GM12891 (cell line): ENCODE measurements around the gene SLC22A25.
A peak's percentile ranks its signal among the peaks of the same experiment; 100 is the strongest.
"Not testable (repeated sequence)": the region's sequence is repeated elsewhere in the genome, so short reads cannot be mapped to it uniquely, and the experiment has no call there.

ENCODE experiments used
- DNase-seq: peaks from one replicate; pipeline ENCODE4 v3.0.0; 2011; ENCODE audit warnings: low spot score; ENCODE audit not compliant: insufficient read length
- FAIRE-seq: peaks from 2 replicates; lab custom pipeline; 2011; peaks lifted over from hg19 to GRCh38; lab: Jason Lieb, UNC
- PAX5 ChIP-seq: IDR thresholded peaks from 2 replicates; pipeline ENCODE4 v1.6.1; 2011; ENCODE audit warnings: low read length, moderate library complexity, mild to moderate bottlenecking; ENCODE audit not compliant: insufficient read depth, severe bottlenecking
- POLR2A ChIP-seq: IDR thresholded peaks from 2 replicates; pipeline ENCODE4 v1.6.1; 2011; ENCODE audit warnings: low read depth, low read length, control low read depth
- POLR2AphosphoS5 ChIP-seq: IDR thresholded peaks from 2 replicates; pipeline ENCODE4 v1.6.1; 2011; ENCODE audit warnings: low read depth, low read length, control low read depth
- POU2F2 ChIP-seq: IDR thresholded peaks from 2 replicates; pipeline ENCODE4 v1.6.1; 2011; ENCODE audit warnings: low read depth, mild to moderate bottlenecking, control low read depth, low read length, moderate library complexity
- SPI1 ChIP-seq: IDR thresholded peaks from 2 replicates; pipeline ENCODE4 v1.6.1; 2011; ENCODE audit warnings: low read depth, low read length, control low read depth
- TAF1 ChIP-seq: IDR thresholded peaks from 2 replicates; pipeline ENCODE4 v1.6.1; 2011; ENCODE audit warnings: low read depth, low read length, control low read depth

Gene SLC22A25

DNA sequence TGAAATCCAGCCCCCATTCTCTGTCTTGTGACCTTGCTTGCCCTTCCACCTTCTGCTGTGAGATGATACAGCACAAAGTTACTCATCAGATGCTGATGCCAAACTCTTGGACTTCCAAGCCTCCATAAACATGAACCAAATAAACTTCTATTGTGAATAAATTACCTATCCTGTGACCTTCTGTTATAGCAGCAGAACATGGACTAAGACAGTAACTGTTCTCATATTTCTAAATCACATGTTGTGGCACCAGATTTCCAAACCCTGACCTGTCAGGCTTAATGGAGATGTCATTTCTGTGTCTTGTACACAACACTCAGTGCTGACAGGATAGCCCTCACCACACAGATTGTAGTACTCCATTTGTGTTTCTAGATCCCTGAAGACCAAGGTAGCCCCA, 6.0 kb downstream of the SLC22A25 start:
- FAIRE-seq (no peak), DNase-seq (no peak)
- TF ChIP-seq PAX5 = no peak
- no peak for TF ChIP-seq POU2F2

DNA sequence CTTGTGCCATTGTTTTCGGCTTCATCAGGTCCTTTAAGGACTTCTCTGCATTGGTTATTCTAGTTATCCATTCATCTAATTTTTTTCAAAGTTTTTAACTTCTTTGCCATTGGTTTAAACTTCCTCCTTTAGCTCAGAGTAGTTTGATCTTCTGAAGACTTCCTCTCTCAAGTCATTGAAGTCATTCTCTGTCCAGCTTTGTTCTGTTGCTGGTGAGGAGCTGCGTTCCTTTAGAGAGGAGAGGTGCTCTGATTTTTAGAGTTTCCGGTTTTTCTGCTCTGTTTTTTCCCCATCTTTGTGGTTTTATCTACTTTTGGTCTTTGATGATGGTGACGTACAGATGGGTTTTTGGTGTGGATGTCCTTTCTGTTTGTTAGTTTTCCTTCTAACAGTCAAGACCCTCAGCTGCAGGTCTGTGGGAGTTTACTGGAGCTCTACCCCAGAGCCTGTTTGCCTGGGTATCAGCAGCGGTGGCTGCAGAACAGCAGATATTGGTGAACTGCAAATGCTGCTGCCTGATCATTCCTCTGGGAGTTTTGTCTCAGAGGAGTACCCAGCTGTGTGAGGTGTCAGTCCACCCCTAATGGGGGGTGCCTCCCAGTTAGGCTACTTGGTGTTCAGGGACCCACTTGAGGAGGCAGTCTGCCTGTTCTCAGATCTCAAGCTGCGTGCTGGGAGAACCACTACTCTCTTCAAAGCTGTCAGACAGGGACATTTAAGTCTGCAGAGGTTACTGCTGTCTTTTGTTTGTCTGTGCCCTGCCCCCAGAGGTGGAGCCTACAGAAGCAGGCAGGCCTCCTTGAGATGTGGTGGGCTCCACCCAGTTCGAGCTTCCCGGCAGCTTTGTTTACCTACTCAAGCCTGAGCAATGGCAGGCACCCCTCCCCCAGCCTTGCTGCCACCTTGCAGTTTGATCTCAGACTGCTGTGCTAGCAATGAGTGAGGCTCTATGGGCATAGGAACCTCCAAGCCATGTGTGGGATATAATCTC, 7.6 kb downstream of the SLC22A25 start:
- not testable (repeated sequence) for FAIRE-seq, DNase-seq

DNA sequence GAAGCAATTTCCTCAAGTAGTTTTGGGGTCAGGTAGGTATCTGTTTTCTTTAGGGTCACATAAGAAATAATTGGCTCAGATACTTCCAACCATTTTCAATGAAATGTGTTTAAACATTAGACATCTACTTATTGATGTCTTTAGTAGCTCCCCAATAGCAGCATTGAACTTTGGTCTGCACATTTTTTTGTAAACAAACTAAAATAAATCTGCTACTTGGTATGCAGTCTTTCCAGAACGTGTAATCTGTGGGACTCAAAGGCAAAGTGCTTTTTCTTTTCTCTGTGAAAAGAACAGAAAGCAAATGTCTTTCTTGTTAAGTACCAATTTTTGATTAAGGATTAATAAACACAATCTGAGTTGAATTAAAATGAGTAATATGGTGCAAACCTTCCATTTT, 13.6 kb downstream of the SLC22A25 start:
- FAIRE-seq = no peak
- no peak for DNase-seq
- TF ChIP-seq SPI1 = no peak
- no peak for TF ChIP-seq POU2F2
- TF ChIP-seq PAX5 = no peak
- TF ChIP-seq TAF1 = no peak
- no peak for TF ChIP-seq POLR2A
- TF ChIP-seq POLR2AphosphoS5 = no peak

- FAIRE-seq (no peak), DNase-seq (no peak)
- TF ChIP-seq POLR2A (no peak), PAX5 (no peak), TAF1 (no peak), POU2F2 (no peak), SPI1 (no peak), POLR2AphosphoS5 (no peak)
Observed at GRCh38 chr11:63227521-63228107, 15.8 kb downstream of the SLC22A25 start.

DNA sequence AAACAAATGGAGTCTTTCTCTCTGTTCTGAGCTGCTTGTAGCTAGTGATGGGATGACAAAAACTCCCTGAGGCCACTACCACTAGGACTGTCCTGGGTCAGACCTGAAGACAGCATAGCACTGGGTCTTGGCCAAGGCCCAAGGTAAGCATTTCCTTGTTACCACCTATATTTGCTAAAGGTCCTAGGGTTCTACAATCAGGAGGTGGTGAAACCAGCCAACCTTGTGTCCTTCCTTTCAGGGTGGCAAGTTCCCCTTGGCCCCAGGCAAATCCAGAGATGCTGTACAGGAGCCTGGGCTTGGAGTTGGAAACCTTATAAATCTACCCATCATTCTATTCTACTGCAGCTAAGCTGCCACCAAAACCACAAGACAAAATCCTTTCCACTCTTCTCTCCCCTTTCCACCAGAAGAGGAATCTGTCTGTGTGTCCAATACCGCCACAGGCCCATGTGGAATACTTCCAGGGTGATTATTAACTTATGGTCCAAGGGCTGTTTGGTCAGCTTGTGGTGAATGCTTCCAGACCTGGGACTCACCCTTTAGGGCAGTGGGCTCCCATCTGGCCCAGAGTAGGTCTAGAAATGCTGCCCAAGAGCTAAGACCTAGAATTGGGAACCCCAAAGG, 16.8 kb downstream of the SLC22A25 start:
- FAIRE-seq (no peak), DNase-seq (no peak)
- TF ChIP-seq POLR2AphosphoS5 = no peak
- no peak for TF ChIP-seq SPI1
- TF ChIP-seq TAF1 = no peak
- TF ChIP-seq PAX5 = no peak
- no peak for TF ChIP-seq POLR2A
- TF ChIP-seq POU2F2 = no peak

GRCh38 chr11:63214093-63214492, 29.3 kb downstream of the SLC22A25 start:
- FAIRE-seq = no peak
- no peak for DNase-seq
- TF ChIP-seq POLR2A (no peak), SPI1 (no peak), TAF1 (no peak), POLR2AphosphoS5 (no peak), POU2F2 (no peak), PAX5 (no peak)

- DNase-seq (no peak), FAIRE-seq (peak; percentile 9)
- TF ChIP-seq SPI1 = no peak
- TF ChIP-seq TAF1 = no peak
- TF ChIP-seq POU2F2 = no peak
- TF ChIP-seq PAX5 = no peak
- TF ChIP-seq POLR2AphosphoS5 = no peak
- TF ChIP-seq POLR2A = no peak
Observed at GRCh38 chr11:63212742-63213141, 30.7 kb downstream of the SLC22A25 start.

GRCh38 chr11:63210111-63210510, 33.3 kb downstream of the SLC22A25 start:
- FAIRE-seq = no peak
- TF ChIP-seq PAX5 (no peak), POLR2A (no peak), TAF1 (no peak), POU2F2 (no peak), SPI1 (no peak), POLR2AphosphoS5 (no peak)
- DNase-seq = no peak
